Measurements from ENCODE around the gene CNNM2.
"Not testable (repeated sequence)": the region's sequence is repeated elsewhere in the genome, so short reads cannot be mapped to it uniquely, and the experiment has no call there.

Gene CNNM2

DNA sequence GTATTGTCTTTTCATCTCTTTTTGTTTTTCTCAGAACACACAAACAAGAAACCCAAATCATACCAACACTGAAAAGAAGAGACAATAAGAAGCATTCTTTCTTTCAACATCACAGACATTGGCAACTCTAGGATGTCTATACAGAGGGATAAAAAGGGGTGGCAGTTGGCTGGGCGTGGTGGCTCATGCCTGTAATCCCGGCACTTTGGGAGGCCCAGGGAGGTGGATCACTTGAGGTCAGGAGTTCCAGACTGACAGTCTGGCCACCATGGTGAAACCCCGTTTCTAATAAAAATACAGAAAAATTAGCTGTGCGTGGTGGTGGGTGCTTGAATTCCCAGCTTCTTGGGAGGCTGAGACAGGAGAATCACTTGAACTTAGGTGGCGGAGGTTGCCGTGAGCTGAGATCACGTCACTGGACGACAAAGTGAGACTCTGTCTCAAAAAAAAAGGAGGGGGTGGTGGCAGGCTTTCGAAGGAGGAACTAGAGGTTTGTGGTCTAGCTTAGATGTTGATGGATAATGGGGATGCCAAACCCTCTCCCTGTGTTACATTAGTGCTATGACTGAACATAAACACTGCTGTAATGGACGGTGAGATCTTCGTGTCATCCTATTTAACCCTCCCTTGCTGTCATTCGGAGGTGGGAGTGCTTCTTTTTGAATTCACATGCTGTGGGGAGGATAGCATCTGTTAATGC lies 9.4 kb downstream of the CNNM2 start:
- DNase-seq: no peak

DNA sequence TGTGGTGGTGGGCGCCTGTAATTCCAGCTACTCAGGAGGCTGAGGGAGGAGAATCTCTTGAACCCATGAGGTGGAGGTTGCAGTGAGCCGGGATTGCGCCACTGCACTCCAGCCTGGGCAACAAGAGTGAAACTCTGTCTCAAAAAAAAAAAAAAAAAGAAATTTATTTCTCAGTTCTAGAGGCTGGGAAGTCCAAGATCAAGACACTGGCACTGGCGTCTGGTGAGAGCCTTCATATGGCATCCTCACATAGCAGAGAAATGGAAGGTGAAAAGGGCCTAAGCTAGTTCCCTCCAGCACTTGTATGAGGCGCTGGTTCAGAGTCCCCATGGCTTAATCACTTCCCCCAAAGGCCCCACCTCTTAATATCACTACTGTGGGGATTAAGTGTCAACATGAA lies 10.3 kb downstream of the CNNM2 start:
- DNase-seq: not testable (repeated sequence)

DNA sequence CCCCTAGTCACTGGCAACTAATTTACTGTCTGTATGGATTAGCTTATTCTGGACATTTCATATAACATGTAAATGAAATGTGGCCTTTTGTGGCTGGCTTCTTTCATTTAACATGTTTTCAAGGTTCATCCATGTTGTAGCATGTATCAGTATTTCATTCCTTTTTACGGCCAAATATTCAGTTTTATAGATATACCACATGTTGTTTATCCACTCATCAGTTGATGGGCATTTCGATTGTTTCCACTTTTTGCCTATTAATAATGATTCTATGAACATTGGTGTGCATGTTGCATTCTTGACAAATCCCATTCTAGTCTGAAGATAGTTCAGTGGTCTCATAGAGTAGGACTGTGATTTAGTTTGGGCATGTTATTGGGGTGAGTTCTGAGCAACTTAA lies 12.6 kb downstream of the CNNM2 start:
- no peak for DNase-seq

DNA sequence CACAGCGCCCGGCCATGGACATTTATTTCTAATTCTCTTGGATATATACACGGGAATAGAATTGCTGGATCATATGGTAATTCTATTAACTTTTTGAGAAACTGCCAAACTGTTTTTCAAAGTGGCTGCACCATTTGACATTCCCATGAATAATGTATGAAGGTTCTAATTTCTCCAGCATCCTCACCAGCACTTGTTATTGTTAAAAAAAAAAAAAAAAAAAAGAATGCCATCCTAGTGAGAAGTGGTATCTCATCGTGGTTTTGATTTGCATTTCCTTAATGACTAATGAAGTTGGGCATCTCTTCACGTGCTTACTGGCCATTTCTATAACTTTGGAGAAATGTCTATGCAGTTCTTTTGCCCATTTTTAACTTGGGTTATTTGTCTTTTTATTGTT lies 13.5 kb downstream of the CNNM2 start:
- no peak for DNase-seq

DNA sequence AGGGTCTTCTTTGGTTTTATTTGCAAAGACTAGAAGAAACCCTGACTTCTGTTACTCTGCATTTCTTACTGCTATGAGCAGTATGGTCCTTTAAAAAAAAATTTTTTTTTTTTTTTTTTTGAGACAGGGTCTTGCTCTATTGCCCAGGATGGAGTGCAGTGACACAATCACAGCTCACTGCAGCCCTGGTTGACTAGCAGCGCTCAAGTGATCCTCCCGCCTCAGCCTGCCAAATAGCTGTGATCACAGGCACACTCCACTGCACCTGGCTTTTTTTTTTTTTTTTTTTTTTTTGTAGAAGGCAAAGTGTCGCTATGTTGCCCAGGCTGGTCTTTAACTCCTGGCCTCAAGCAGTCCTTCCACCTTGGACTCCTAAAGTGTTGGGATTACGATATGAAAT lies 17.4 kb downstream of the CNNM2 start:
- DNase-seq: no peak

DNA sequence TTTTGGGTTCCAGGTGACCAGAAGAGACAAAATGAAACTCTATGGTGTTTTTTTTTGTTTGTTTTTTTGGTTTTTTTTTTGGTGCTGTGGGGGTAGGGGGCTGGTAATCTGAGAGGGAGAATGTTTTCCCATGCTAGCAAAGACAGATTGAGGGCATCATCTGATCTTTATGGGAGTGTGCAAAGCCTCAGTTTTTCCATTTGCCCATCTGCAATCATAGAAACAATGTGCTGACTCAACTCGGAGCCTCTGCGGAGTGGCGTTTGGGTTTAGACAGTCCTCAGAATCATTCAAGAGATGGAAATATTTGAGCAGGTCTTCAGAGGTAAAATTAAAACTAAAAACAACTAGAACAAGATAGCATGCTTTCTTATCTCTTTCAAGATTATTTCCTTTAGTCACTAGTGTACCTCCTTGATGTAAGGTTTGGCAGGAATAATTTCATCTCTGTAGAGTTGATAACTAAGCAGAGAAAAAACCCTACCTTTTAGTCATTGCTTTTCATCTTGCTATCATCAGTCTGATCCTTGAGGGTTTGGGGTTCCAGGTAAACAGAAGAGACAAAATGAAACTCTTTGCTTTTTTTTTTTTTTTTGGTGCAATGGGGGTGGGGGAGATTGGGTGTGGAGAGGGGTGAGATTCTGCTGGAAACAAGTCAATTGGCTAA lies 18.0 kb downstream of the CNNM2 start:
- DNase-seq: no peak

DNA sequence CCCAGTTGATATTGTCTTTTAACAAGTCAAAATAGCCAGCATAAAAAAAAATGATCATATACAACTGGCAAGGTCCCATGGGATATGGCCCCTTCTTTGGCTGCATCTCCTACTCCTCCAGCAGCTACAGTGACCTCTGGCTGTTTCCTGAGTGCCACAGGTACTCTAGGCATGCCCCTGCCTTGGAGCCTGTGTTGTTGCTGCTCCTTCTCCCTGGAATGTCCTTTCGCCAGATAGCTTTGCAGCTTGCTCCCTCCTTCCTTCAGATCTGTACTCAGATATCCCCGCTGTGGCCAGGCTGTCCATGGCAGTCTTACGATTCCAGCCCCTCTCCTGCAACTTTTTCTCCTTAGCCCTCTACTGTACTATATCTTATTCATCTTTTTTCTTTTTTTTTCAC lies 23.3 kb downstream of the CNNM2 start:
- no peak for DNase-seq

DNA sequence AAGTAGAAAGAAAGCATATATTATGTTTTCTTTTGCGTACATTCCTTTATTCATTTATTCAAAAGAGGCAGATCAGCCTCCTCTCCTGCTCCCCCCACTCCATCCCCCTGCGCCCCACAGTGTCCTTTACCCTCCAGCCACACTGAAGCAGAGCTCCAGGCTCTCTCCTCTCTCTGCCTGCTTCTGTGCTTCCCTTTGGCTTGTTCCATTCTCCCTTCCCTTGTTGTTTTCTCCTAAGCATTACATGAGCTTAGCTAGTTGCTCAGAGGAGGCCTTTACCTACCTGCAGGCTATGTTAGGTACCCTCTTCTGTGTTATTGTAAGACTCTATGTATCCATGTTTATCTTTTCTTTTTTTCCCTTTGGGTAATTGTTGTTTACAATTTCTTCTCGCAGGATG lies 27.4 kb downstream of the CNNM2 start:
- DNase-seq: no peak

DNA sequence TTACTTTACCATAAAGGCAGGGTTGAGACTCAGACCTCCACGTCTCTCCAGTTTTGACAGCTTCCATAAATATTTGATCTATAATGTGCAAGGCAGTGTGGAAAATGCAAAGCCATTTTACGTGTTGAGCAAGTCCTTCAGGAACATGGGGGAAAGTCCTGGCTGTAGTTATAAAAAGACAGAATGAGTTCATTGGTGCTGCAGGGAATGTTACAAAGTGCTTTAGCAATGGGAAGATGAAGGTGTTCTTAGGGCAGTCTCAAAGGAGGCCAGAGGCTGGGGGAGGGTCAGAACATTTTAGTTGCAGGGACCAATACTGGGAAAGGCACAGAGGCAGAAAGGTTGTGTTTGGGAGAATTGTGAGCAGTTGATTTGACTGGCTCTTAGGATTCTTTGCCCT lies 27.9 kb downstream of the CNNM2 start:
- no peak for DNase-seq

DNA sequence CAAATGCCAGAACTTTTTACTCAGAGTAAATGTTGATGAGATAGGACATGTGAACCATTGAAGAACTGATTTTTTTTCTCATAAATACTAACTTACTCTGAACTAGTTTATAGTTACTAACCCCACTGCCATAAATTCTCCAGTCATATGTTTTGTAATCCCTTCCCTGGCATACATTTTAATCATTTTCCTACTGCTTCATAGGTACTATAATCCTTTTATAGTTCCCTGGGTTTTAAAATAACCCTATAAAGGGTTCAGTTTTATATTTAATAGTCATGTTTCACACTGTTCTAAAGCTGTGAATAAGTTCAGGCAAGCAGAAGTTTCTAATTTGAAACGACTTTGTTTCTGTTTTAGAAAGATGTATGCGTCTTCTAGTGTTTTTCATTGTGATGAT lies 28.9 kb downstream of the CNNM2 start:
- no peak for DNase-seq

DNA sequence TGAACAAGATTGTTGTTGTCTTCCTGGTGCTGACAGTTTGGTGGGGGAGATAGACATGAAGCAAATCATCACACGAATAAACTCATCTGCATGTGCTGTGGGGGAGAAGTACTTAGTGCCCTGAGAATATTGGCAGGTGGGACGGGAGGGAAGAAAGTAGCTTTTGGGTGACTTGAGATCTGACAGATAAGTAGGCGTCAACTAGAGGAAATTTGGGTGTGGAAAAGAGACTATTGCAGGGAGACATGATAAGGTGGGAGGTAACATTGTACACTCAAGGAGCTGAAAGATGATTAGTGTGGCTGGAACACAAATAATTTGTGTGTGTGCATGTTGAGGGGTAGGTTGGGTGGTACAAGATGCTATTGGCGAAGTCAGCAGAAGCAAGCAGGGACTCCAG lies 30.1 kb downstream of the CNNM2 start:
- no peak for DNase-seq

DNA sequence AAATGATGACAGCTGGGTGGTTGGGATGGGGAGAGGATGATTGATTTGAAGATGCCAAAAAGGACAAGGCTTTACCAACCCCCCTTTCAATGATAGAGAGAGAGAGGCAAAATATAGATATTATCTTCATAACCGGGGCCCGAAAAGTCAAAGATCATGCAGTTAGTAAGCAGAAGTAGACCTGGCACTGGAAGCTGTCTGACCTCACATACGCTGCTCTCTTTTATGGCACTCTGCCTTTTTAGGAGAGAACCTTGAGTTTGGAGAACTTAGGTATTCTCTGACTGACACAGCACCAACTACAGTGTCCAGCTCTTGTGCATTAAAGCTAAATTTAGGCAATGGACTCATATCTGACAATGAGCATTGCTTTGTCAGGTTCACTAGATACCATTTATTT lies 30.7 kb downstream of the CNNM2 start:
- no peak for DNase-seq

DNA sequence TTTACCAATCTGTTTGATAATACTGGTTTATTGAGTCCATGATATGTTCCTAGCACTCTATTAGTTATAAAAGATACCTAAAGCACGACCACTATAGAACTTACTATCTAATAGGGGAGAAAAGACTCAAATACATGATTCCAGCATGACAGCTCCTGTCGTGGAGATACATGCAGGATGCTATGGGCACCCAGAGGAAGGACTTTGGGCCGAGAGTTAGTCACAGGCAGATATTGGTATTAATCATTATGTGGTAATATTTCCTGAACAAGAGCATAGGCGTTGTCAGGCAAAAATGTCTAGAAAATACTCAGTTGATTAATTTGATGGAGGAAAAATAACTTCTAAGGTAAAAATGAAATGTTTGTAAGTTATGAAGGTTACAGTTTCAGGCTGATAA lies 31.8 kb downstream of the CNNM2 start:
- DNase-seq: no peak

DNA sequence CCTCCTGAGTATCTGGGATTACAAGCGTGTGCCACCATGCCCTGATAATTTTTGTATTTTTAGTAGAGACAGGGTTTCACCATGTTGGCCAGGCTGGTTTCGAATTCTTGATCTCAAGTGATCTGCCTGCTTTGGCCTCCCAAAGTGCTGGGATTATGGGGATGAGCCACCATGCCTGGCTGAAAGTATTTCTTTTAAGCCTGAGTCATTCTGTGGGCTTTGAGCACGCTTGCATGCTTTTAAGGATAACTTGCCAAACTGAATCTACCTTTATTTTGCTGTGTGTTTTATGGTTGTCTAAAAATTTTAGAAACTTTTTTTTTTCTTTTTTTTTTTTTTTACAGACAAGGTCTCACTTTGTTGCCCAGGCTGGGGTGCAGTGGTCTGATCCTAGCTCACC lies 33.2 kb downstream of the CNNM2 start:
- DNase-seq: no peak

DNA sequence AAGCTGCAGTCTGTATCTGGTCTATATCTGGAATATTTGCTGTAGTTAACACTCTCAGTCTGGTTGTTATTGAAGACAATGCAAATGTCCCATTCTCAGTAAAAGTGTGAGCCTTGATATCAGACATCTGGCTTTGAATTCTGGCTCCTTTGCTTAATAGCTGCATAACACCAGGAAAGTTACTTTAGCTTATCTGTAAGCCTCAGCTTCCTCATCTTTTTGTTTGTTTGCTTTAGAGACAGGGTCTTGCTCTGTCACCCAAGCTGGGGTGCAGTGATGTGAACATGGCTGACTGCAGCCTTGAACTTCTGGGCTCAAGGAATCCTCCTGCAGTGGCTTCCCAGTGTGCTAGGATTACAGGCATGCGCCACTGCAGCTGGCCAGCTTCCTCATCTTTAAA lies 41.3 kb downstream of the CNNM2 start:
- no peak for DNase-seq

DNA sequence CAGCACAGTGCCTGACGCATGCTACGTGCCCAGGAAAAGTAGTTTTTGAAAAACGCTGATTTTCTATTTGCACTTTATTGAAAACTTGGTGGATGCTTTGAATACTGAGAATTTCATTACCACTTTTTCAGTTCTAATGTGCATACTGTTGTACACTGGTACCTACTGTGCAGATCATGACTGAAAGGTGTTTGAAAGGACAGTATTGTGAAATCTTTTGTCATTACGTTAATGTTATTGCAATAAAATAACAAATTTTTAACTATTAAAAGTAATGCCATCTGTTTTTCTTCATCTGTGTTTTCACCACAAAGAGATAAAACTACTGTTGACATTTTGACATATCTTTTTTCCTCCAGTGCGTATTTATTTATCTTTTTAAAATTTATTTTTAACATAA lies 42.1 kb downstream of the CNNM2 start:
- DNase-seq: no peak

DNA sequence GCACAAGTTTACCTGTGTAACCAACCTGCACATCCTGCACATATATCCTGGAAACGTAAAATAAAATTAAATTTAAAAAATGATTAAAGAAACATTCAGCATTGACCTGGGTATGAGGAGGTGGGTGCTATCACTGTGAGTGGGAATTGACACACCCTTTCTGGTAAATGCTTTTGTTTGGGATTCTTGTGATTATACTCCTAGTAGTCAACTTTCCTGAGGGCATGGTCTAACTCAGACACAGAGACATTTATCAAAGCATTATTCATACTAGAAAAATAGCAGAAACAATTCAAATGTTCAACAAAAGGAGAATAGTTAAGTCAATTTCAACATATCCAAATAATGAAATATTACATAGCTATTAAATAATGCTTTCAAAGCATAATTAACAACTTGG lies 44.2 kb downstream of the CNNM2 start:
- DNase-seq: no peak

DNA sequence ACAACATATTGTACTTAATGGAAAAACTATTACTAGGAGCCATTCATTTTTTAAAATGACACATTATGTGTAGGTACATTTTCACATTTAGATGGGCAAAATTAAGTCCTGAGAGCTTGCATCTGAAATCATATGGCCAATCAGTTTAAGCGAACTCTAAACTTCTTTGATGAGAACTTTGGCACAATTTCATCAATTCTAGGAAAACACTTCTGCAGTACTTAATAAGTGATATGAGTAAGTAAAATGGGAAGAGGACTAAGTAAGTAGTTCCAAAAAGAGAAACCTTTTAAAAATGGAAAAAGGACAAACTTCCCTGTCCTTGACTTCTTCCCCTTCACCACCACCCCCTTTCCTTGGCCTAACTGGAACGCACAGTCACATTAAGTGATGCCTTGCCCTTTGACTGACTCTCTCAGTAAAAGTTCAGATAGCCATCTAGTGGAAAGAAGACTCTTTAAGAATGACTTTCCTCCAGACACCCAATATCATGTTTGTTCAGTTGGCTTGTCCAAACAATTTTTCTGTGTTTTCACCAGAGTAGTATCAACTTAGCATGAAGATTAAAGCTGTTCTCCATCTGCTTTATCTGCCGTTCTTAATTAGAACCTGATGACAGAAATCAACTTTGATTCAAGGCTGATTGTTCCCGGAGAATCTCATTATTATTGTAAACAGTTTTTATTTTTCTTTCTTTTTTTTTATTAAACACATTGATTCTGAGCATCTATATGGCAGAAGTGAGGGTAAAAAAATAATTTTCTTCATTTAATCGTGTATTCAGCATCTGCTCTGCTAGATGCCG lies 45.1 kb downstream of the CNNM2 start:
- DNase-seq: no peak

DNA sequence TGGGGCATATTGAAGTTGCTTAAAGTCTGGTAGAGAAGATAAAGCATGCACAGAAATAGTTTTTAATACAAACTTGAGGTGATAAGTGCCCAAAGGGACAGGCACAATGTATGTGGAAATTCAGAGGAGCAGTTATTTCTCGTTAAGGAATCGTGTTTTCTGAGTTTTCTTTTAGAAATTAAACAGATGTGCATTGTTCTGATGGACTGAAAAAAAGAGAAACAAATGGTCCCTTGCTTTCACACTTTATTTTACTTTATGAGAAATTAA lies 45.6 kb downstream of the CNNM2 start:
- no peak for DNase-seq

DNA sequence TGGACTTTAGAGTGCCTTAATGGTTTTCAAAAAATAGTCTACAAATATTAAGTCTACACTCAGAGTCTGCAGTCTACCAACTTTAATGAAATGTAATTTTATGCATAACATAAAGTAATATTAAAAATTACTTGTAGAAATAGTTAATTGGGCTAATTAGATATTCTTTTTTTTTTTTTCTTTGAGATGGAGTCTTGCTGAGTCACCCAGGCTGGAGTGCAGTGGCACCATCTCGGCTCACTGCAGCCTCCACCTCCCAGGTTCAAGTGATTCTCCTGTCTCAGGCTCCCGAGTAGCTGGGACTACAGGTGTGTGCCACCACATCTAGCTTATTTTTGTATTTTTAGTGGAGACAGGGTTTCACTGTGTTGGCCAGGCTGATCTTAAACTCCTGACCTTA lies 46.0 kb downstream of the CNNM2 start:
- DNase-seq: not testable (repeated sequence)

DNA sequence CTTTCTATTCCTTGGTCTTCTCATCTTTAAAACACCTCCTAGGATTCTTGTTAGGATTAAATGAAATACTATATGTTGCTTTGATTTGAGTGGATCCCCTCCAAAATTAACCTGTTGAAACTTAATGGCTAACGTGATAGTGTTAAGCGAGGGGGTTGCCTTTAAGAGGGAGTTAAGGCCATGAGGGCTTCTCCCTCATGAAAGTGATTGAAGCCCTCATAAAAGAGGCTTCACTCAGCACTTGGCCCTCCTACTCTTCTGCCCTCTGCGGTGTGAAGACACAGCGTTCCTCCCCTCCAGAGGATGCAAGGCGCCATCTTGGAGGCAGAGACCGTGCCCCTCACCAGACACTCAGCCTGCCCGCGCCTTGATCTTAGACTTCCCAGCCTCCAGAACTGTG lies 46.6 kb downstream of the CNNM2 start:
- DNase-seq: no peak

DNA sequence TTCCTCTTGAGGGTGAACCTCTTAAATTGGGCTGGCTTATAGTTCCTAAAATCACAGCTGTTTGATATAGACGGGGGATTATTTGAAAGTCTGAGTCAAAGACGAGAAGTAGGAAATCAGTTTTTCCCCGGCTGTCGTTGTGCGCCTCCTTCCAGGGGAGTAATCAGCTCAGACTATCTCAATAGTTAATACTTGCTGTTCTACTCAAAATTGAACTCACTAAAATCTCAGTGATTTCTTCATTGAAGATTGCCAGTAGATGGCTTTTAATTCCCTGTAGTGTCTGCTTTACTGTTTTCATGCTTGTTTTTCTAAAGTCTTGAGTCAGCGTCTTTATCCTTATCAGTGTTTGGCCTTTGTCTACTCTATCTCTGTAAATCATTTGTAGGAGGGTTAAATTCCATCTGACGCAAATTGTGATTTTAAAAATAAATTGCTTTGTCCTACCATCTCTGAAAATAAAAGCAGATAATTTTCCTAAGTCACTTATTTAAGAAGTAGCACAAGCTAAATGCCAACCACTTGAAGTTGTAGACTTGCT lies 47.3 kb downstream of the CNNM2 start:
- DNase-seq: no peak

DNA sequence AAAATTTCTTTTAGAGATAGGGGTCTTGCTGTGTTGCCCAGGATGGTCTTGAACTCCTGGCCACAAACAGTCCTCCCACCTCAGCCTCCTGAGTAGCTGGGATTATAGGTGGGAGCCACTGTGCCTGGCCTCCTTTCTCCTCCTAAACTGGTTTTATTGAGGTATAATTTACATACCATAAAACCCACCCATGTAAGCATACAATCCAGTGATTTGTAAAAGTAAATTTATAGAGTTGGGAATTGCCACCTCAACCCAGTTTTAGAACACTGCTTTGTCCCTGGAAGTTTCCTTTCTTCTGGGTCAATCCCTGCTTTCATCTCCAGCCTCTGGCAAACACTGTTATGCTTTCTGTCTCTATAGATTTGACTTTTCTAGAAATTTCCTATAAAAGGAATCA lies 49.0 kb downstream of the CNNM2 start:
- DNase-seq: no peak

All from CD4-positive, alpha-beta T cell treated with Interferon gamma for 1 hour (primary cell).